ENCODE measurements around the gene CNTN5. TPM values are rescaled to one million over a fixed set of nuclear protein-coding genes. Genes with fewer than 3 reads are reported as not detected.

Gene CNTN5
- total RNA-seq, 1 donor from 2014 or later = 17.7 TPM

- Mint-ChIP-seq H3K4me1 (peaks cover 9% of the 10 kb centered on the region), H3K4me3 (no peak overlapping the region), H3K27me3 (ENCODE audit: low read depth) (no peaks in the 10 kb centered on the region), H3K36me3 (no peaks in the 10 kb centered on the region), H3K27ac (no peak overlapping the region), H3K9me3 (no peaks in the 10 kb centered on the region)
- no peak for DNase-seq (ENCODE audit: low spot score in 2 of 2, unreplicated experiment in 2 of 2)
- TF ChIP-seq CTCF (IDR thresholded peaks at IDR 0.05; ENCODE audit: unreplicated experiment) = no peak
These were observed 42.6 kb downstream of the CNTN5 start for GRCh38 chr11:99063331-99063730.

- Mint-ChIP-seq H3K4me3 (no peak overlapping the region), H3K36me3 (no peaks in the 10 kb centered on the region), H3K9me3 (no peaks in the 10 kb centered on the region), H3K27ac (no peak overlapping the region), H3K4me1 (peaks cover 14% of the 10 kb centered on the region), H3K27me3 (ENCODE audit: low read depth) (no peaks in the 10 kb centered on the region)
- no peak for DNase-seq (ENCODE audit: low spot score in 2 of 2, unreplicated experiment in 2 of 2)
- TF ChIP-seq CTCF (IDR thresholded peaks at IDR 0.05; ENCODE audit: unreplicated experiment) = no peak
These were observed 44.4 kb downstream of the CNTN5 start for GRCh38 chr11:99065121-99065520.

DNA sequence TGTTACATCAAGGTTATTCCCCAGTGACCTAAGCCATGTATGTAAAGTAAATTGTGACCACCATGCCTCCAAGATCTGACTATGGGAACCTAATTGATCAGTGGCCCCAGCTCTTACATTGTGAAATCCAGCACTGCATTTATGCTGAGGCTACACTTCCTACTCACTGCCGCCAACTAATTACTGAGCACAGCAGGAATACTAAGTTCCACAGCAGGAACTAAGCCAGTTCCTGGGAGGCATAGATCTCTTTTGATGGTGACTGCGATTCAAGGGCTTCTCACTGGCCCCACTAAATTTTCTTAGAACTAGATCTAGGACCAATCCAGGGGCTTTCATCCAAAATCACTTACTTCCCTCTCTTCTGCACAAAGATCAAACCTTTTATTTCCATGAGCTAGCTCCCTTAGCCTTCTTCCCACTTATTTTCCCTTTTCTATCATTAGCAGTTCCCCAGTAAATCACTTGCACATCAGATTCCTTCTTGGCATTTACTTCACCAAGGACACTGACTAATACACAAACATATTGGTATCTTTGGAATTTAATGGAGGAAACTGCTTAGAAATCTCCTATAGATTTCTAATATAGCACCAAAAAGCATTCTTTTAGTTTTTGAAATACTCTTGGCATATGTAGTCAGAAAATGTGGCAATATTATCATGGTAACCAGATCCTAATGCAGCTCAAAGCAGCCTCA, 46.0 kb downstream of the CNTN5 start:
- Mint-ChIP-seq H3K36me3 (no peaks in the 10 kb centered on the region), H3K4me1 (peaks cover 17% of the 10 kb centered on the region), H3K9me3 (no peaks in the 10 kb centered on the region), H3K4me3 (no peak overlapping the region), H3K27me3 (ENCODE audit: low read depth) (no peaks in the 10 kb centered on the region), H3K27ac (no peak overlapping the region)
- no peak for TF ChIP-seq CTCF (IDR thresholded peaks at IDR 0.05; ENCODE audit: unreplicated experiment)
- DNase-seq (ENCODE audit: low spot score in 2 of 2, unreplicated experiment in 2 of 2) = no peak

GRCh38 chr11:99068832-99069231, 48.1 kb downstream of the CNTN5 start:
- DNase-seq (ENCODE audit: low spot score in 2 of 2, unreplicated experiment in 2 of 2) = no peak
- Mint-ChIP-seq H3K4me1 (peaks cover 17% of the 10 kb centered on the region), H3K9me3 (peaks cover 5% of the 10 kb centered on the region), H3K36me3 (peaks cover 3% of the 10 kb centered on the region), H3K4me3 (no peak overlapping the region), H3K27me3 (ENCODE audit: low read depth) (no peaks in the 10 kb centered on the region), H3K27ac (no peak overlapping the region)
- no peak for TF ChIP-seq CTCF (IDR thresholded peaks at IDR 0.05; ENCODE audit: unreplicated experiment)

DNA sequence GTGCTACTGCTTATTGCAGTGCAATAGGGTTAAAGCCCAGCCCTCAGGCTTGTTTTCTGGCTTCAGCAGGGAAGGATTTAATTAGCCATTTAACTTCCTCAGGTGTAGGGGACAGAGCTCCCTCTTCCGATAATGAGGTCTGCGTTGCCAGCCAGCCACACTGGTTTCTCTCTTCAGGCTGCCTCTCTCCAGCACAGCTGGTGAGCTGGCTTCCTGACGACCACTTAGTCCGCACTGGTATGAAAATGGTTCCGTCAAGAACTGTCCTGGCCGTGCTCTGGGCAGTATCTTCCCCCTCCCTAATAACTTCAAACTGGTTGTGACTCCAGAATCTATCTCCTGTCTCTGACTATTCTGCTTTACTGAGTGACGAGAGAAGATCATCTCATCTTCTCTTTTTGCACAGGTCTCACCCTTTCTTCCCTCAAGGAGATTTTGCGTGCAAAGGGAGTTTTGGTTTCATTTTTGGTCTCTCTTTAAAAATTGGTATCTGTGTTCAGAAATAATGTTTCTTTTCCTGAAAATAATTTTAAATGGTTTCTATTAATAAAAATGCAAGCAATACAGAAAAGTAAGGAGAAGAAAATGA, 49.2 kb downstream of the CNTN5 start:
- peak overlapping the region; percentile 48 for H3K27ac Mint-ChIP-seq
- peaks cover 5% of the 10 kb centered on the region for H3K9me3 Mint-ChIP-seq
- no peak for TF ChIP-seq CTCF (IDR thresholded peaks at IDR 0.05; ENCODE audit: unreplicated experiment)
- peaks cover 13% of the 10 kb centered on the region for H3K4me1 Mint-ChIP-seq
- no peaks in the 10 kb centered on the region for H3K27me3 Mint-ChIP-seq (ENCODE audit: low read depth)
- peaks cover 3% of the 10 kb centered on the region for H3K36me3 Mint-ChIP-seq
- peak overlapping the region; percentile 65 for H3K4me3 Mint-ChIP-seq
- peak in 1 of 2 experiments; percentile 38 for DNase-seq (ENCODE audit: low spot score in 2 of 2, unreplicated experiment in 2 of 2)
